PC-3 (cell line): ENCODE results near the gene ZFPM1. TPM values are rescaled to one million over a fixed set of nuclear protein-coding genes. Genes with fewer than 3 reads are reported as not detected.

Experiments
- ATAC-seq: fragments of 200-7000 bp; cut with Tn5 transposase; 2 replicates; pipeline ENCODE4 v1.9.1; 2020; ENCODE audit warnings: mild to moderate bottlenecking, moderate library complexity
- BruUV-seq: library from RNA; stranded (reverse); fragments of 400-500 nt; replicated peaks from 2 replicates; lab custom pipeline; 2021; lab: Mats Ljungman, UMichigan
- CTCF ChIA-PET: fragments of 300-600 bp; sonication (Branson Sonifier 250); formaldehyde crosslinking; loops from one replicate; lab custom pipeline; 2022; ENCODE audit warnings: antibody characterized with exemption; lab: Charles Lee
- POLR2A ChIA-PET: fragments of 300-600 bp; sonication (Branson Sonifier 250); formaldehyde crosslinking; loops from one replicate; lab custom pipeline; 2022; ENCODE audit warnings: antibody characterized with exemption; ENCODE audit not compliant: unreplicated experiment; lab: Charles Lee
- DNase-seq: peaks from one replicate; pipeline ENCODE4 v3.0.0-alpha.2; 2015
- H2AFZ ChIP-seq: fragments of 300-600 bp; sonication (generic); 2 replicates; pipeline ENCODE4 v1.6.0; 2016; ENCODE audit warnings: antibody characterized with exemption, low read length
- H3F3A ChIP-seq: fragments of 300-600 bp; sonication (generic); one replicate; pipeline ENCODE4 v1.6.0; 2017; ENCODE audit warnings: antibody characterized with exemption, low read length, control low read depth, mild to moderate bottlenecking; ENCODE audit not compliant: unreplicated experiment
- H3K27ac ChIP-seq: fragments of 300-600 bp; sonication (generic); 2 replicates; pipeline ENCODE4 v1.5.1; 2016; ENCODE audit warnings: mild to moderate bottlenecking, low read length
- H3K27me3 ChIP-seq: fragments of 300-600 bp; sonication (generic); 2 replicates; pipeline ENCODE4 v1.6.1; 2016; ENCODE audit warnings: low read length, mixed read lengths
- H3K36me3 ChIP-seq: fragments of 300-600 bp; sonication (generic); 2 replicates; pipeline ENCODE4 v1.6.1; 2016; ENCODE audit warnings: low read depth, mixed run types, low read length, mixed read lengths
- H3K4me1 ChIP-seq: fragments of 300-600 bp; sonication (generic); 2 replicates; pipeline ENCODE4 v1.5.1; 2016; ENCODE audit warnings: low read length; ENCODE audit not compliant: insufficient read depth
- H3K4me2 ChIP-seq: fragments of 300-600 bp; sonication (generic); 2 replicates; pipeline ENCODE4 v1.6.0; 2016; ENCODE audit warnings: low read length
- H3K4me3 ChIP-seq: fragments of 300-600 bp; sonication (generic); 2 replicates; pipeline ENCODE4 v1.5.1; 2016; ENCODE audit warnings: mild to moderate bottlenecking, low read length, mixed read lengths
- H3K79me2 ChIP-seq: fragments of 300-600 bp; sonication (generic); 2 replicates; pipeline ENCODE4 v1.6.1; 2017; ENCODE audit warnings: low read length, mixed read lengths
- H3K9ac ChIP-seq: fragments of 300-600 bp; sonication (generic); 2 replicates; pipeline ENCODE4 v1.6.0; 2016; ENCODE audit warnings: mild to moderate bottlenecking, low read length
- H3K9me2 ChIP-seq: fragments of 300-600 bp; sonication (generic); replicated peaks from 2 replicates; pipeline ENCODE4 v1.6.1; 2016; ENCODE audit warnings: mixed run types, low read length, mixed read lengths
- H3K9me3 ChIP-seq: fragments of 300-600 bp; sonication (generic); 2 replicates; pipeline ENCODE4 v1.6.1; 2016; ENCODE audit warnings: low read length, mixed read lengths
- H4K20me1 ChIP-seq: fragments of 300-600 bp; sonication (generic); 2 replicates; pipeline ENCODE4 v1.6.1; 2016; ENCODE audit warnings: low read length, mixed read lengths
- CTCF ChIP-seq: fragments of 300-600 bp; sonication (generic); conservative IDR thresholded peaks from 2 replicates; pipeline ENCODE4 v1.5.1; 2017; ENCODE audit warnings: antibody characterized with exemption, low read depth, mild to moderate bottlenecking, low read length
- EZH2 ChIP-seq: fragments of 300-600 bp; sonication (generic); IDR thresholded peaks from one replicate; pipeline ENCODE4 v1.6.1; 2017; ENCODE audit warnings: antibody characterized with exemption, mild to moderate bottlenecking, low read length; ENCODE audit not compliant: unreplicated experiment
- EZH2phosphoT487 ChIP-seq: fragments of 300-600 bp; sonication (generic); IDR thresholded peaks from 2 replicates; pipeline ENCODE4 v1.6.1; 2018; ENCODE audit warnings: mild to moderate bottlenecking, antibody characterized with exemption, low read length, borderline replicate concordance
- intact Hi-C: fragments of 100-400 bp; cut with micrococcal nuclease; formaldehyde crosslinking; loops from 2 replicates; pipeline ENCODE4 v1.9.0; 2023
- total RNA-seq: library from RNA; depleted of rRNA; stranded (reverse); fragments of >200 nt; gene quantifications from 2 replicates; pipeline ENCODE4 v1.2.3, GENCODE V29; 2014

The ZFPM1 gene
- total RNA-seq, 1 experiment from 2014 or later, result 4.6 TPM

GRCh38 chr16:88528902-88529318 is 75.8 kb downstream of the ZFPM1 start:
- H3F3A ChIP-seq, result no peaks in the 10 kb centered on the region
- ATAC-seq (no peak), DNase-seq (no peak)
- H3K4me3 ChIP-seq, result no peak overlapping the region
- no peaks in the 10 kb centered on the region for H3K36me3 ChIP-seq
- intact Hi-C loops, result loop anchor here (10.0 kb wide), 1 partner anchor 84 kb away; no protein-coding TSS in a partner anchor
- H3K9me3 ChIP-seq, result no peaks in the 10 kb centered on the region
- no peaks in the 10 kb centered on the region for H3K27me3 ChIP-seq
- no peaks in the 10 kb centered on the region for H3K4me1 ChIP-seq
- H4K20me1 ChIP-seq, result no peaks in the 10 kb centered on the region
- H3K79me2 ChIP-seq, result peaks cover 4% of the 10 kb centered on the region; the same call in 1 of the 2 replicates
- BruUV-seq, result no TSS peak
- H2AFZ ChIP-seq, result no peak overlapping the region
- no peak overlapping the region for H3K27ac ChIP-seq
- no peaks in the 10 kb centered on the region for H3K9me2 ChIP-seq
- TF ChIP-seq EZH2 (no peak), CTCF (no peak), EZH2phosphoT487 (no peak)
- ChIA-PET POLR2A (no interaction called here), CTCF (no interaction called here)
- no peak overlapping the region for H3K4me2 ChIP-seq
- no peak overlapping the region for H3K9ac ChIP-seq

GRCh38 chr16:88529596-88529995 is 76.5 kb downstream of the ZFPM1 start:
- H3K79me2 ChIP-seq, result peaks cover 4% of the 10 kb centered on the region; the same call in 1 of the 2 replicates
- ChIA-PET CTCF (no interaction called here), POLR2A (no interaction called here)
- H3K9me3 ChIP-seq, result no peaks in the 10 kb centered on the region
- H3K9ac ChIP-seq, result no peak overlapping the region
- intact Hi-C loops, result loop anchor here (10.0 kb wide), 1 partner anchor 85 kb away; no protein-coding TSS in a partner anchor
- TF ChIP-seq EZH2 (no peak), CTCF (no peak), EZH2phosphoT487 (no peak)
- no peak overlapping the region for H3K4me3 ChIP-seq
- no peaks in the 10 kb centered on the region for H4K20me1 ChIP-seq
- DNase-seq, result no peak
- no peak overlapping the region for H3K4me2 ChIP-seq
- no peaks in the 10 kb centered on the region for H3K27me3 ChIP-seq
- no peak for ATAC-seq
- no peaks in the 10 kb centered on the region for H3F3A ChIP-seq
- H3K27ac ChIP-seq, result no peak overlapping the region
- BruUV-seq, result no TSS peak
- no peaks in the 10 kb centered on the region for H3K36me3 ChIP-seq
- no peak overlapping the region for H2AFZ ChIP-seq
- no peaks in the 10 kb centered on the region for H3K4me1 ChIP-seq
- no peaks in the 10 kb centered on the region for H3K9me2 ChIP-seq

GRCh38 chr16:88530051-88530857 is 77.2 kb downstream of the ZFPM1 start:
- Histone ChIP-seq H3K27me3 (no peaks in the 10 kb centered on the region), H3K9me3 (no peaks in the 10 kb centered on the region), H3K9me2 (no peaks in the 10 kb centered on the region), H2AFZ (no peak overlapping the region), H3K79me2 (peaks cover 9% of the 10 kb centered on the region), H3K4me2 (no peak overlapping the region), H3K36me3 (no peaks in the 10 kb centered on the region), H3K4me3 (no peak overlapping the region), H3K4me1 (0 out of 2 replicates have a peak, but pooled peaks cover 5% of the 10 kb centered on the region), H3K27ac (no peak overlapping the region), H3F3A (no peaks in the 10 kb centered on the region), H3K9ac (no peak overlapping the region), H4K20me1 (no peaks in the 10 kb centered on the region)
- CTCF ChIA-PET, result no interaction called here
- POLR2A ChIA-PET, result no interaction called here
- BruUV-seq, result no TSS peak
- intact Hi-C loops, result no loop called here
- ATAC-seq, result no peak
- DNase-seq, result no peak
- TF ChIP-seq CTCF (no peak), EZH2 (no peak), EZH2phosphoT487 (no peak)
